HCT116 (cell line): Measurements from ENCODE around the gene CTNNA2. TPM values are rescaled to one million over a fixed set of nuclear protein-coding genes. Genes with fewer than 3 reads are reported as not detected.

ENCODE experiments used
- ATAC-seq: fragments of 200-7000 bp; cut with Tn5 transposase; 2 replicates; pipeline ENCODE4 v1.9.1; 2020; ENCODE audit warnings: mild to moderate bottlenecking, moderate library complexity
- BruUV-seq: library from RNA; stranded (reverse); fragments of 400-500 nt; replicated peaks from 2 replicates; lab custom pipeline; 2021; lab: Mats Ljungman, UMichigan
- CTCF ChIA-PET: fragments of 300-600 bp; sonication (Branson Sonifier 250); formaldehyde crosslinking; loops from one replicate; lab custom pipeline; 2021; ENCODE audit warnings: antibody characterized with exemption; lab: Charles Lee
- POLR2A ChIA-PET: fragments of 300-600, 350-600 bp; sonication (Branson Sonifier 250); formaldehyde crosslinking; loops from one replicate; lab custom pipeline; 2021; ENCODE audit warnings: antibody characterized with exemption; lab: Charles Lee
- RAD21 ChIA-PET, 2 experiments: fragments of 300-600 bp; sonication (Branson Sonifier 250); formaldehyde crosslinking; loops; one replicate each; lab custom pipeline; 2023; ENCODE audit warnings: low total read pairs in 2 of 2; ENCODE audit not compliant: uncharacterized antibody in 2 of 2, unreplicated experiment in 2 of 2, low non-redundant PET in 1 of 2; lab: Charles Lee
- DNase-seq: peaks from one replicate; pipeline ENCODE4 v3.0.0-alpha.2; 2010; ENCODE audit warnings: low read depth, low spot score
- H2AFZ ChIP-seq: fragments of 200-600 bp; shearing (Covaris generic), sonication (generic); 2 replicates; pipeline ENCODE4 v1.6.1; 2017; ENCODE audit warnings: low read depth, mixed run types, mixed read lengths, antibody characterized with exemption, low read length; ENCODE audit not compliant: poor library complexity, severe bottlenecking
- H3K27ac ChIP-seq: 2 replicates; pipeline ENCODE4 v1.5.1; 2012; ENCODE audit warnings: low read depth, low read length
- H3K27me3 ChIP-seq: fragments of 200-600 bp; sonication (generic); 2 replicates; pipeline ENCODE4 v1.6.1; 2016; ENCODE audit warnings: mixed run types, low read length, mixed read lengths; ENCODE audit not compliant: insufficient read depth
- H3K36me3 ChIP-seq, 2 experiments: fragments of 200-500 bp in 1 of 2; fragments of 200-600 bp in 1 of 2; sonication (Bioruptor generic) in 1 of 2; sonication (generic) in 1 of 2; 2 replicates each; pipeline versions ENCODE4 v1.5.1 to v1.6.1; 2014 to 2016; ENCODE audit warnings: low read length in 2 of 2, inconsistent platforms in 1 of 2, mixed read lengths in 1 of 2, mixed run types in 1 of 2; ENCODE audit not compliant: insufficient read depth in 2 of 2, control insufficient read depth in 1 of 2
- H3K4me1 ChIP-seq, 2 experiments: fragments of 200-600 bp in 1 of 2; sonication (generic) in 1 of 2; 2 replicates each; pipeline versions ENCODE4 v1.5.1 to v1.6.1; 2012 to 2017; ENCODE audit warnings: low read length in 2 of 2, inconsistent platforms in 1 of 2, mild to moderate bottlenecking in 1 of 2, mixed read lengths in 1 of 2, mixed run types in 1 of 2, moderate library complexity in 1 of 2; ENCODE audit not compliant: insufficient read depth in 2 of 2, control insufficient read depth in 1 of 2
- H3K4me2 ChIP-seq: fragments of 200-600 bp; sonication (generic); 2 replicates; pipeline ENCODE4 v1.6.1; 2017; ENCODE audit warnings: mixed run types, low read length, mixed read lengths
- H3K4me3 ChIP-seq, 2 experiments: fragments of 200-600 bp in 1 of 2; sonication (generic) in 1 of 2; replicated peaks in 1 of 2; 2 replicates each; pipeline ENCODE4 v1.5.1; 2011 to 2016; ENCODE audit warnings: low read length in 2 of 2, control low read depth in 1 of 2, low read depth in 1 of 2, mild to moderate bottlenecking in 1 of 2, mixed read lengths in 1 of 2, mixed run types in 1 of 2
- H3K79me2 ChIP-seq: fragments of 200-600 bp; sonication (generic); 2 replicates; pipeline ENCODE4 v1.6.1; 2017; ENCODE audit warnings: mild to moderate bottlenecking, mixed run types, low read length, moderate library complexity, mixed read lengths; ENCODE audit not compliant: insufficient read depth
- H3K9ac ChIP-seq: fragments of 200-600 bp; sonication (generic); 2 replicates; pipeline ENCODE4 v1.6.1; 2016; ENCODE audit warnings: low read length, mixed read lengths
- H3K9me2 ChIP-seq: fragments of 200-600 bp; sonication (generic), shearing (Covaris generic); 2 replicates; pipeline ENCODE4 v1.6.1; 2017; ENCODE audit warnings: mixed run types, mild to moderate bottlenecking, moderate library complexity; ENCODE audit not compliant: insufficient read depth
- H3K9me3 ChIP-seq, 2 experiments: fragments of 200-500 bp in 1 of 2; fragments of 200-600 bp in 1 of 2; sonication (Bioruptor generic) in 1 of 2; sonication (generic) in 1 of 2; 2 replicates each; pipeline ENCODE4 v1.6.1; 2014 to 2017; ENCODE audit warnings: low read length in 2 of 2, mixed read lengths in 2 of 2, inconsistent platforms in 1 of 2, low read depth in 1 of 2, mild to moderate bottlenecking in 1 of 2, mixed run types in 1 of 2, moderate library complexity in 1 of 2; ENCODE audit not compliant: control insufficient read depth in 1 of 2, insufficient read depth in 1 of 2
- H4K20me1 ChIP-seq: fragments of 200-600 bp; sonication (generic), shearing (Covaris generic); 2 replicates; pipeline ENCODE4 v1.6.1; 2017; ENCODE audit warnings: mixed run types, mild to moderate bottlenecking, moderate library complexity; ENCODE audit not compliant: insufficient read depth
- ATF3 ChIP-seq: IDR thresholded peaks from 2 replicates; pipeline ENCODE4 v1.6.1; 2012
- CEBPB ChIP-seq: IDR thresholded peaks from 2 replicates; pipeline ENCODE4 v1.6.1; 2012; ENCODE audit warnings: low read depth
- CTCF ChIP-seq, 3 experiments: fragments of 200-600 bp in 1 of 3; sonication (generic) in 1 of 3; IDR thresholded peaks in 2 of 3; conservative IDR thresholded peaks in 1 of 3; 2 replicates each; pipeline ENCODE4 v1.5.1; 2012 to 2017; ENCODE audit warnings: low read depth in 2 of 3, low read length in 2 of 3, antibody characterized with exemption in 1 of 3, borderline replicate concordance in 1 of 3, control low read depth in 1 of 3, mild to moderate bottlenecking in 1 of 3, mixed read lengths in 1 of 3, mixed run types in 1 of 3, moderate library complexity in 1 of 3; ENCODE audit not compliant: insufficient read depth in 1 of 3
- EZH2phosphoT487 ChIP-seq: fragments of 200-600 bp; IDR thresholded peaks from 2 replicates; pipeline ENCODE4 v1.6.1; 2018; ENCODE audit warnings: antibody characterized with exemption, borderline replicate concordance
- JUND ChIP-seq: IDR thresholded peaks from 2 replicates; pipeline ENCODE4 v1.6.1; 2012
- MAX ChIP-seq: IDR thresholded peaks from 2 replicates; pipeline ENCODE4 v1.6.1; 2012
- POLR2A ChIP-seq: IDR thresholded peaks from 2 replicates; pipeline ENCODE4 v1.7.0; 2011; ENCODE audit warnings: borderline replicate concordance; ENCODE audit not compliant: insufficient read depth, insufficient read length; ENCODE audit errors: extremely low read depth
- RAD21 ChIP-seq: IDR thresholded peaks from 2 replicates; pipeline ENCODE4 v1.6.1; 2012; ENCODE audit warnings: low read depth, mild to moderate bottlenecking
- REST ChIP-seq: IDR thresholded peaks from 2 replicates; pipeline ENCODE4 v1.6.1; 2012; ENCODE audit warnings: low read depth
- SIN3A ChIP-seq: IDR thresholded peaks from 2 replicates; pipeline ENCODE4 v1.6.1; 2012; ENCODE audit warnings: low read depth
- SRF ChIP-seq: IDR thresholded peaks from 2 replicates; pipeline ENCODE4 v1.6.1; 2012; ENCODE audit warnings: low read depth
- YY1 ChIP-seq: IDR thresholded peaks from 2 replicates; pipeline ENCODE4 v1.6.1; 2011; ENCODE audit warnings: low read length, low read depth, moderate library complexity, mild to moderate bottlenecking; ENCODE audit not compliant: insufficient replicate concordance; ENCODE audit errors: extremely low read depth
- ZBTB33 ChIP-seq: IDR thresholded peaks from 2 replicates; pipeline ENCODE4 v1.6.1; 2011; ENCODE audit warnings: mild to moderate bottlenecking, low read length, moderate library complexity; ENCODE audit not compliant: insufficient replicate concordance; ENCODE audit errors: extremely low read depth
- ZFX ChIP-seq: fragments of 450-650 bp; IDR thresholded peaks from 2 replicates; pipeline ENCODE4 v1.6.1; 2017
- ZNF274 ChIP-seq: fragments of 200-500 bp; sonication (Bioruptor generic); IDR thresholded peaks from 2 replicates; pipeline ENCODE4 v1.6.1; 2014; ENCODE audit warnings: mild to moderate bottlenecking, low read depth, low read length, inconsistent platforms
- intact Hi-C: fragments of 100-400 bp; cut with micrococcal nuclease; formaldehyde crosslinking; loops from 2 replicates; pipeline ENCODE4 v1.10.0; 2022
- total RNA-seq: library from RNA; stranded (reverse); gene quantifications from one replicate; pipeline ENCODE4 v1.2.1, GENCODE V29; 2021; ENCODE audit not compliant: unreplicated experiment

Gene CTNNA2
- total RNA-seq, 1 experiment from 2014 or later = not detected

GRCh38 chr2:80114812-80115211 lies 602.0 kb downstream of the CTNNA2 start (continued):
- no peak for TF ChIP-seq ZBTB33
- no peak for TF ChIP-seq POLR2A
- no peak for TF ChIP-seq ATF3
- TF ChIP-seq RAD21 = no peak
- TF ChIP-seq SRF = no peak
- TF ChIP-seq YY1 = no peak
- TF ChIP-seq, all 23 proteins: peak for 0

GRCh38 chr2:80117401-80117800 lies 604.5 kb downstream of the CTNNA2 start:
- Histone ChIP-seq H3K4me1 (no peaks in the 10 kb centered on the region), H3K4me3 (no peak overlapping the region), H2AFZ (no peak overlapping the region), H3K4me2 (no peak overlapping the region), H3K36me3 (no peaks in the 10 kb centered on the region), H3K27ac (no peak overlapping the region), H4K20me1 (no peaks in the 10 kb centered on the region), H3K9ac (no peak overlapping the region), H3K9me3 (peaks cover 4 to 18% of the 10 kb centered on the region in 2 experiments; a peak in 2 of 4 replicates), H3K79me2 (no peaks in the 10 kb centered on the region), H3K9me2 (no peaks in the 10 kb centered on the region), H3K27me3 (no peaks in the 10 kb centered on the region)
- ATAC-seq (no peak), DNase-seq (no peak)
- ChIA-PET RAD21 (no interaction called here), POLR2A (no interaction called here), CTCF (no interaction called here)
- intact Hi-C loops = no loop called here
- no TSS peak for BruUV-seq
- TF ChIP-seq RAD21 (no peak), REST (no peak), ZNF274 (no peak), JUND (no peak), SIN3A (no peak), ZFX (no peak), EZH2phosphoT487 (no peak), ZBTB33 (no peak), CTCF (IDR thresholded peaks at IDR 0.05 in 2 of 3, conservative IDR thresholded peaks at IDR 0.05 in 1 of 3; ENCODE audit: borderline replicate concordance in 1 of 3, insufficient read depth in 1 of 3, low read depth in 2 of 3, low read length in 2 of 3) (no peak), MAX (no peak), CEBPB (no peak)
